Activated CD4-positive, alpha-beta T cell treated with anti-CD3 and anti-CD28 coated beads for 48 hours (primary cell): ENCODE data around the gene PHLPP1.

Experiments
- DNase-seq: peaks from one replicate; pipeline ENCODE4 v3.0.0-alpha.2; 2020

Gene PHLPP1

DNA sequence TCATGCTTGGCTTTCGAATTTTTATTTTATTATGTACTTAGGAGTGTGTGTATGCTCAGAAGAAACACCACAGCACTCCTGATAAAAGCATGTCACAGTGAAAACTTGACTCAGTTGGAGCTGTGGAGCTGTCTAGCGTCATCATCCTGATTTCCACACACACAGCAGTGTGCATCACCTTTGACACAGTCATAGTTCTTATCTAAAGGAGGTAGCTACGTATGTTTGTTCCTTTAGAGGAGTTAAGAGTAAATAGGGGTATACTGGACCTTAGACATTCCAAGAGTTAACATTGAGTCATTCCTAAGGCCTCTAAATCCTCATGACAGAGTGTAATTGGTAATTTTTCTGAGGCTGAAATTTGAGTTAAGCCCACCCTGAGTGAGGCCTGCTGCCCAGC is 96.9 kb downstream of the PHLPP1 start:
- DNase-seq: no peak

DNA sequence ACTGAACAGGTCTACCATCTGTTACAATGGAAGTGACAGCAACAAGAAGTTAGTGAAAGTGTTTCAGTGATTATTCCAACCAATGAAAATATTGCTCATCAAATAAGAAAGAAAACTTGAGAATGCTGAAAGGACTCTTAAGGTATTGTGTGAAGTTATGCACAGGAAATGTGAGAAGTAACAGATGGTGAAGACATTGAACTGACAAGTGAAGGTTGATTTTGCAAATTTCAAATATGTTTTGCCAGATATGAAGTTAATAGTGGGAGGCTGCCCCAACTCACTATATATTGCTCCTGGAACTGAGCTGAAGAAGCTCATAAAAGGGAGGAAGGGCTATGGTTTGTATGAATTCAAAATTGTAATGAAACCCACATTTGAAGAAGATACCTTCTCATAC is 97.5 kb downstream of the PHLPP1 start:
- no peak for DNase-seq

DNA sequence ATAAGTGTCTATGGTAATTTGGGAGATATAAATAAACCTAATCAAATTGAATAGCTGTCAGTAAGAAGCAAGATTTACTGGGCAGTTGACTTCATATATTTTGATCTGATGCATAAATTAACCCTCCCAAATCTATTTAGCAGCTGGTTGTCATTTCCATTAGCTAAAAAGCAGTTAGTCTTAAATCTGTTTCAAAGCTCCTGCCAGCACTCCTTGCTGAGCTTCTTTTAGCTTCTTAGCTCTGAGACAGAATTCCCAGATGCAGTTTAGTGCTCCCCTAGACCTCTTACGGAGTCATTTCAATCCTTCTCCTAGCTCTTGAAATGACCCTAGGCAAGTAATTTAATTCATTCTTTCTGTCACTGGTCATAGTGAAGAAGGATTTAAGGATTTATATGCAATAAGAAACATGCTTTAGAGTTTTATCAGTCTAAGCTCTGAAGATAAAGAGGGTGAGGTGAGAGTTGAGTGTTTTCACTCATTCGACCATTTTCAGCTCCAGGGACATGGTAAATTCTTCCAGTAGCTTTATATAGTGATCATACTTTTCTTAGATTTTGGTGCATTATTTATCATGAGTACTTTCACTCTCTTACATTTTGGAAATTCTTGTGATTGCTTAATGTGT is 98.9 kb downstream of the PHLPP1 start:
- no peak for DNase-seq

DNA sequence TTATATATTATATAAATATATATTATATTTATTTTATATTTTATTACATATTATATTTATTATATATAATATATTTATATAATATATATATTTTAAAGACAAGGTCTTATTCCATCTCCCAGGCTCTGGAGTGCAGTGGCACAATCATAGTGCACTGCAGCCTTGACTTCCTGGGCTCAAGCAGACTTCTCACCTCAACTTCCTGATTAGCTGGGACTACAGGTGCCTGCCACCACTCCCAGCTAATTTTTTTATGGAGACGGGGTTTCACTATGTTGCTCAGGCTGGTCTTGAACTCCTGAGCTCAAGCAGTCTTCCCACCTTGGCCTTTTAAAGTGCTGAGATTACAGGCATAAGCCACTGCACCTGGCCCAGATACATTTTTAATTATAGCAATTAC is 110.0 kb downstream of the PHLPP1 start:
- DNase-seq: no peak

DNA sequence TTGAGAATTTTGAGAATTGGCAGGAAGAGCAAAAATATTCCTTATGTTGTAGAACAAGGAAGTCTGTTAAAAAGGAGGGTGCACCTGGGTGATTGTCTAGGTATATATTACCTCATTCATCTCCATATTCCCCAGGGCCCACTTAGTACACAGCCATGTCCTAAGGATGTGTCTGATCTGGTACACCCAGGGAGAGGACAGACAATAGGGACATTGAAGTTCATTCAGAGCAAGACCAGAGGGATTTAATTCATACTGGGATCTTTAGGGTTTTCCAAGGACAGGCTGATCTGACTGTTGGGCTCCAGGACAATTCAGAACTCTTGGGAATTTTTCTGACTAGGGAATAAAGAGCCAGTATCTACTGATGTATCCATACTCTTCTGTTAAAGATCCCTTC is 112.1 kb downstream of the PHLPP1 start:
- no peak for DNase-seq

DNA sequence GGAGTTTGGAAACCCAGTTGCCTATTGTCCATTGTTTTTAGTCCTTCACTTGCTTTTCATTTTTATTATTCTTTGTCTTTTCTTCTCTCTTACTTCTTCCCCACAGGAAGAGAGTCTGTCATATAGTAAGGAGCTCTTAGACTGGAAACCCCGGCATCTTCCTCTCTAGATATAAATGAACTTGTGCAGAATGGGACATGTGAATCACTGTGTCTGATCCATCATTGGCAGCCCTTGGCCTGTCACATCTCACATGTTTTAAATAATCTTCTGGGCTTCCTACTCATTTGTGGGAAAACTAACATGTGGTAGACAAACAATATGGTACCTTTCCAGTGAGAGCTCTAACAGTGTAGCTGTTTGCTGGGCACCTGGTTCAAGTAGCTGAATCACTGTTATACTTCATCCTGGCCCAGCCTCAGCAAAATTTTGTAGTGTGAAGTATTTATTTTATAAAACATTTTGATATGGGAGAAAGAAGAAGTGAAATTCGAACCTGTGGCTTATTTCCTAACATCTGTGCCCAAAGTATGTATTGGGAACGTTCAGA is 112.8 kb downstream of the PHLPP1 start:
- no peak for DNase-seq

DNA sequence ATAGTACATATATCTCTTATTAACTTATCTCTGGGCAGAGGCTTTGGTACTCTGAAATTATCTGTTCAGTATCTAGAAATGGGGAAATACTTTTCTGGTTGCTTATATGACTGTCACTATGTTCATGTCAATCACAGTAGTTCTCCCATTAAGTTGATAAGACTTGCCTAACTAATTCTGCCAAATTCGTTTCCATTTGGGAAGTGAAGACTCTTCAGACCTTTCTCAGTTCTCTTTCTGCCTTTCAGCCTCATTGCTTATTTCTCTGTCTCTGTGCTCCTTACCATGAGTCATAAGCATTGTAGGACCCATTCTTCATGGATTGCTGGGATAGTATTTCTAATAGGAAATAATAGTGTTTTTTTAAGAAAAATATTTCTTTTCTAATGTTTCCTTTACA is 113.5 kb downstream of the PHLPP1 start:
- no peak for DNase-seq

DNA sequence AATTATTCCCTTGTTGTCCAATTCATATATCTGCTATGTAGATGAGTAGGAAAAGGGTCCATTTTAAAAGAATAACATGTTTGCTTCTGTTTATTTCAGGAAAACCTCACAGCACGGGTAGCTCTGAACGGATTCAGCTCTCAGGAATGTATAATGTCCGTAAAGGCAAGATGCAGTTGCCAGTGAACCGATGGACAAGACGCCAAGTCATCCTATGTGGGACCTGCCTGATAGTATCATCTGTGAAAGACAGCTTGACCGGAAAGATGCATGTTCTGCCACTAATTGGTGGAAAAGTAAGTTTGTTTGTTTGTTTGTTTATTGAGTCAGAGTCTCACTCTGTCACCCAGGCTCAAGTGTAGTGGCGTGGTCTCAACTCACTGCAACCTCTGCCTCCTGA is 114.6 kb downstream of the PHLPP1 start:
- no peak for DNase-seq

DNA sequence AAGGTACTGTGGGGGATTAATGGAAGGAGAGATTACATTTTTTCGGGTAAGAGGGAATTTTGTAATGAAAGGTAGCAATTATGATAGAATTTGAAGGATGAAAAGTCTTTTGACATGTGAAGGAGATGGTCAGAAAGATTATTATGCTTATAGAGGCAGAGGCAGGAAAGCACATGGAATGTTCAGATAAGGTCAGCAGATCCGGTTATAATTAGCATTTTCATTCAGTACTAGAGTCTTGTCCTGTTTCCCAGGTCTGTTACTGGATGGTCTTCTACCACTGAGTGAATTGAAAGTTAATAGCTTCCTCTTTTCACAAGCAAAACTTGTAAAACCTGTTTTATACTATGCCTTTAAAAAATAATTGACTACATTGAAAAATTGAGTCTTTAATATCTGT is 116.9 kb downstream of the PHLPP1 start:
- no peak for DNase-seq

DNA sequence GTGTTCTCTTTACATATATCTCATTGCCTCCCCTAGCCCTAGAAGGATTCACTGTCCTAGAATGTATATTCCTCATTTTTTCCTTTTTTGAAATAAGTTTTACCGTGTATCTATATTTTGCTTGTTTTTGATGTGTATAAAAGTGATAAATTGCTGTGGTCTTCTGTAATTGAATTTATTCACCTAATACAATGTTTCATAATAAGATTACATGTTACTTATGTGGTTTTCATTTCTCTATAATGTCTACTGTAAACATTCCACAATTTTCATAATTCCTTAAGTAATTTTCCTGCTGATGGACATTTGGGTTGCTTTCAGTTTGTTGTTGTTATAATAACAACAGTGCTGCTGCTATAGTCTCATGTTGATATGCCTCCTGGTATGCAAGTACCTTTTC is 118.2 kb downstream of the PHLPP1 start:
- no peak for DNase-seq

DNA sequence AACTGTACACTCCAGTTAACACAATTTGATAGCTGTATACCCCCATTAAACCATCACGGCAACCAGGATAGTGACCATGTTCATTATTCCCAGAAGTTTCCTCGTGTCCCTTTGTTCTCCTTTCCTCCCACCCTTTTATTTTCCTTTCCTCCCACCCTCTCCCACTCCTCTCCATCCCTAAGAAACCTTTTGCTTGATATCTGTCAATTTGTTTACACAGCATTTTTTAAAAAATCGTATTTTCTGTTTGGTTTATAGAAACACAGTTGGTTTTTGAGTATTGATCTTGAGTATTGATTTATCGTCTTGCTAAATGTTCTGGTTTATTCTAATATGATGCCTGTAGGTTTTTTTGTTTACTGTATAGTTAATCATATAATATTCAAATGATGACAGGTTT is 119.4 kb downstream of the PHLPP1 start:
- no peak for DNase-seq

DNA sequence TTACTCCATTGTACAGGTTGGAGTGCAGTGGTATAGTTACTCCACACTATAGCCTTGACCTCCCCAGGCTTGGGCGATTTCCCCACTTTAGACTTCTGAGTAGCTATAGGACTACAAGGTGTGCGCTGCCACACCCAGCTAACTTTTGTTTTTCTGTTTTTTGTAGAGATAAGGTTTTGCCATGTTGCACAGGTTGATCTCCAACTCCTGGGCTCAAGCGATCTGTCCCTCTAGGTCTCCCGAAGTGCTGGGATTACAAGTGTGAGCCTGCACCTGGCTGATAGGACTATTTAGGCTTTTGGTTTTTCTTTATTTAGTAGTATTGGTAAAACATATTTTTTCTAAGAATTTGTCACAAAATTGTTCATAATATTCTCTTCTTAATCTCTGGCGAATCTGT is 121.7 kb downstream of the PHLPP1 start:
- no peak for DNase-seq

DNA sequence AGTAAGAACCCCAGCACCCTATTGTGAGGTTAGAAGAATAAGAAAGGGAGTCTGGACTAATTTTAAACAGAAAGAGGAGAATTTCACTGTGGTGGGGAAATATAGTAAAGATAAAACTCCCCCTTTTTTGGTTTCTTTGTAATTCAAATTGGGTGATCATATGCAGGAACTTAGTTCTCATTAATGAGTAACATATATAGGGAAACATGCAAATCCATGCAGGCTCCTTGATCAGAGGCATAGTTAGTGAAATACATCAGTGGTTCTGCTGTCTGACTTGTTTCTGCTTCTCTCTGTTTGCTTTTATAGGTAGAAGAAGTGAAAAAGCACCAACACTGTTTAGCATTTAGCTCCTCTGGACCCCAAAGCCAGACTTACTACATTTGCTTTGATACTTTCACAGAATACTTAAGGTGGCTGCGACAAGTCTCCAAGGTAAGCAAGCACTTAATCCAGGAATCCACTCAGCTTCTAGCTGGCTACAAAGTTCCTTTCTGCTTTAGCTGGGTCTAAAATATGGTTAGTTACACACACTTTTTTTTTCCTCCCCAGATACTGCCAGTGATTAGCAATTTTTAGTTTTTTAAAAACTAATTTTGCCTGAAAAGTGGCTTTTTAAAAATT is 123.2 kb downstream of the PHLPP1 start:
- DNase-seq: no peak

DNA sequence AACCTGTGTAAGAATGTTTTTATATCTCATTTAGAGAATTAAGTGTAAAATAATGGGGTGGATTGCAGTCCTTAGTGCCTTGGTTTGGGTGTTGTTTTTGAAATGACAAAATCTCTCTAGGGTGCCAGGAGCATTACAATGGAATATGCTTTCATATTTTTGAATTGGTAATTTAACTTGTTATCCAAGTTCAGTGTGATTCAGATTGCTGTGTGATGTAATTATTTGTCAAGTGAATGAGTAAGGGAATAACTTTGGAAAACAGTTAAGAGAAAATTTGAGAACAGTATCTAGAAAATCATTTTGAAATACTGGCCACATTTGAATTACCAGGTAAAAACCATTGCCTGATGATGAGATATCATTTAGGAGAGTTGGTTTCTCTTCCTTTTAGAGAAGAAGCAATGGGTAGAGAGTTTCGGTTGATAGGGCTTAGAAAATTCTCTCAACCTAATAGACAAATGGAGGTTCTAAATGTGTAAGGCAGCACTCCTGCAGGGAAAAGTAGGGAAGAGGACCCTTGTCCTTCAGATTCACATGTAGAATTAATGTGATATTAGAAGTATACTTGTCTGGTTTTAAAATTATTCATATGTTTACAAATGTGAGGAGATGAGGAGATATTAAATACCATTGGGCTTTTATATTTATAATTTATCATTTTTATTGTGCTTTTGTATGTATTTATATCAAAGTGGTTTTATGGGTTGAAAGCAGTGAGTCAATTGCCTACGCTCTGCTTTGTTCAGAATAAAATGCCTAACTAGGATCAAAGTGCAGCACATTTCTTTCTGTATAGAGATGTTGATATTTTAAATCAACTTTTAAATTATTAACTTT is 124.8 kb downstream of the PHLPP1 start:
- no peak for DNase-seq

DNA sequence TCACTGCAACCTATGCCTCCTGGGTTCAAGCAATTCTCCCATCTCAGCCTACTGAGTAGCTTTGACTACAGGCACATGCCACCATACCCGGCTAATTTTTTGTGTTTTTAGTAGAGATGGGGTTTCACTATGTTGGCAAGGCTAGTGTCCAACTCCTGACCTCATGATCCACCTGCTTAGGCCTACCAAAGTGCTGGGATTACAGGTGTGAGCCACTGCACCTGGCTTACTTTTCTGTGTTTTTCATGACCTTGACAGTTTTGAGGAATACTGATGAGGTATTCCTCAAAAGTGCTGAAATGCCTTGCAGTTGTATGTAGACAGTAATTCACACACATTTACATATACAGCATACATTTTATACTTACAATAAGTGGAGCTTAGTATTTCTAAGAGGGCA is 126.1 kb downstream of the PHLPP1 start:
- no peak for DNase-seq

DNA sequence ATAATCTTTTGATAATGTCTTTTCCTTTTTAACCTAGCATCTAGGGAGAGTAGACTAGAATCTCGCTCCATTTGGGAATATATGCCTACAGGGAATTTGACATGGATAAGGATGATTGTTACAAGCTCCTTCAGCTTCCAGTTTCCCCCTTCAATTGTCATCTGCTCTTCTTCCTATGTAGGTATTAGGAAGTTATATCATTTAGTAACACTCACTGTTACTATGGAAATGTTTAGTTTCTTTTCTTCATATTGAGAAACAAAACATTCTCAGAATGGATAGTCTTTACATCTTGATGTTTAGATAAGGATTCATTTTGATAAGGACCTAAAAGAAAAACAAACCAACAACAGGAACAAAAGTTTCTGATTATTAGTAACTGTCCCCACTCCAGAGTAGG is 127.6 kb downstream of the PHLPP1 start:
- no peak for DNase-seq

DNA sequence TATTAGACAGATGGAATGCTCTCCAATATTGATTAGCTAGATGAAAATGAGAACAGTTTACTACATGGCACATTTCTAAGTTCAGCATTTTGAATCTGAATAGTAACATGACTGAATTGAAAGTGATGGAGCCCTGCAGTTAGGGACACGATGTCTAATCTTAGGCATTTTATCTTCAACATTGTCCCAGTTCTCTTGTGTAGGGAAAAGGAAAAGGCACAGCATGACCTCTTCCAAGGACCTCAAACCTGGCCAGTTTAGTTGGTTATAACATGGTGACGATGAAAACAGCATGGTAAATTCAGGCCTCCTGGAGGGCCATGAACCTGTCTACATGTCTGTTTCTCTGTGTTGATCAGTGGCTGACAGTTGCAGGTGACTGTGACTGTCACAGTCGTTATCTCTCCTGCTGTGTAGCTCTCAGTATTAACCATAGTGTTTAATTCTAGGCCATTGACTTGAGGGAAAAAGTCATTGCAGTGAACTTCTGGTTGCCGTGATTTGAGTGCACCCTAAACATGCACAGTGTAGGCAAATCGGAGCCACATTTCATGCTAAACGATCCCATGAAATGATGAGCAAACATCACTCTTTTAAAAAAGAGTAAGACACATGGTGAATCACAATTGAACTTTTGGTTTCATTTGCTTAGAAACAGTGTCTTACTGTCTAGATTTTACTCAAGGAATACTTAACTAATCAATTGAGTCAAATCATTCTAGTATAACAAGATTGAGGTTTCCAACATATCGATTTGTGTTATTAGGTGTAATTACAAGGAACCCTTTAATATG is 129.7 kb downstream of the PHLPP1 start:
- peak; percentile 54 for DNase-seq

DNA sequence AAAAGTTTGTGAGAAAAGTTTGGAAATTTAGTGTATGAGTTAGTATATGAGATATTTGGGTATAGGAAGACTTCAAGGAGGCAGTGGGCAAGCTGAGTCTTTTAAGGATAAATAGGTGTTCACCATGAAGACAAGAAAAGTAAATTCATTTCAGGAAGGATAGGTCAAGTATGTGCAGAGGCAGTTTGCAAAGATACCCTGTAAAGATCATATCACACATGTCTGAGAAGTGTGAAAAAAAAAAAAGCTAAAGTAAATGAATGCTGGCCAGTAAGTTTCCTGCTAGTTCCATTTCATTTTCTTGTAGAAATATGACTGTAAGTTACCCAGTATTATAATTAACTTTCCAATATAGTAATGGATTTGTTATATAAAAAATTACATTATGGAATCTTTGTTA is 131.0 kb downstream of the PHLPP1 start:
- no peak for DNase-seq

DNA sequence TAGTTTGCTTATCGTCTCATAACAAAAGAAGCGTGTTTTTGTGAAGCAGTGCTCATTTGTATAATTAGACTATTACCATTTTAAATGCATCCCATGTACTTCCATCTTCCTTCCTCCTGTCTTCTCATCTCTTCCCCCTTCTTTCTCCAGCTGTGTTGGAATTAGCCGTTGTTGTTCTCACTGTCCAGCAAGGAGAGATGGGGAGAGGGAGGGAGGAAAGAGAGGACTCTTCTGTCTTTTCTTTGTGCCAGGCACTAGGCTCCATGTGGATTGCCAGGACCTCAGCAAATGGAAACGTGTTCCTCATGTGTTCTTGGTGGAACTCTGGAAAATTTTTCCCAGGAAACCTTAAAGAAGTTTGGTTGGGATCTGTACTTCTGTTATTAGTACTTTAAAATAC is 131.7 kb downstream of the PHLPP1 start:
- no peak for DNase-seq

DNA sequence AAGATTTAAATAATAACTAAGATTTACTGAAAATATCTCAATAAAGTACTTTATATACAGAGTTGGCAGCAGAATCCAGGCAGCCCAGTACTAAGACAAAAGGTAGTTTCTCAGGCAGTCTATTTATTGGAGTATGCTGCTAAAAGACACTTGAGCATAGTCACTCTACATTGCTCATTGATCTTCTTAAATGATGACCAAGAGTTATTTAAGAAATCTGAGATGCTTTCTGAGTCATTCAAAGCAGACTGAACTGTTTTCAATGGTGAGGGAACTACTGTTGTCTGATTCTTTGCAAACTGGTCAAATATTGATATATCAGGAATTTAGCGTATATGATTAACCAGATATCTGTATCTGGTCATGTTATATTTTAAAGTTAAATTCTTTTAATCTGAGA is 133.6 kb downstream of the PHLPP1 start:
- no peak for DNase-seq

DNA sequence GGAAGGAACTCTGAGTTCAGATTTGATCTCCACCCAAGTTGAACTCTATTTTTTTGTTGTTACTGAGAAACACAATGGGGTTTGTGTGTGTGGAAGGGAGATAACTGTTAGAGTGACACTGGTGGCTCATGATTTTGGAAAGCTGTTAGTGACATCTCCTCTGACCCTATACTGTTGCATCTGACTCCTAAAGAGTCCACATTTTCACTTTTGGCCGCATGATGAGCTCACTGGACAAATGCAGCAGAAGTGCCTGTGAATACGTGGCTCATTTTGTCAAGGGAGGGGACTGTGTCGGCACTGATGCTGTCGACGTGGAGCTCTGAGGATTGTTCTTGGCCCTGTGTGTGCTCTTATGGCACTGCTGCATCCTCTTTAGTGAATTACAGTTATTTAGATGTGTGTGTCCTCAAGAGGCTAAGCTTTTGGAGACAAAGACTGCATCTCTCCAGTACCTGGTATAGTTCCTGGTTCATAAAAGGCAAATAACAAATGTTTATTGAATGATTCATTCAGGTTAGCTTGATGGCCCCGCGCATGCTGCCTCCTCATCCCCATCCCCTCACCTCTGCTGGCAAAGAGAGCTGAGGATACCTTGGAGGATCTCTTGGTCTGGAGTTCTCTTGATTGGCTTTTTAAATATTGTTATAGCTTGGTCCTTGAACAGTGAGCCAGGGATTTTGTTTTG is 135.4 kb downstream of the PHLPP1 start:
- no peak for DNase-seq

DNA sequence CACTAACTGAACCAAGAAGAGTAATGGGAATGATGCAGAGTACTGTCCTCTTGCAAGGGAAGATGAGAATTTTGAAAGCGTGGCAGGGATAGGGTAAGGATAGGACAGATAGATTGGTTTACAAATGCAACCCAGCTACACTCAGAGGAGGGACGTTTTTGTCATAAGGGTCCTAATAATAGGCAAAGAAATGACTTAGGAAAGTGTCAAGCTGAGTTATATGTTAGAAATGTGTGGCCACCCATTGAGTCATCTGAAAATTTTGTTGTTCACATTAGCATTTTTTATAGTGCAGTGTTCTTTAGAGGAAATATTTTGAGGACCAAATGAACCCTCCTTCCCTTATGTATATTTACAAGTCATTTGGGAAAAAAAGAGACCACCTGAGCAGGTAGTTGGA is 137.5 kb downstream of the PHLPP1 start:
- no peak for DNase-seq

DNA sequence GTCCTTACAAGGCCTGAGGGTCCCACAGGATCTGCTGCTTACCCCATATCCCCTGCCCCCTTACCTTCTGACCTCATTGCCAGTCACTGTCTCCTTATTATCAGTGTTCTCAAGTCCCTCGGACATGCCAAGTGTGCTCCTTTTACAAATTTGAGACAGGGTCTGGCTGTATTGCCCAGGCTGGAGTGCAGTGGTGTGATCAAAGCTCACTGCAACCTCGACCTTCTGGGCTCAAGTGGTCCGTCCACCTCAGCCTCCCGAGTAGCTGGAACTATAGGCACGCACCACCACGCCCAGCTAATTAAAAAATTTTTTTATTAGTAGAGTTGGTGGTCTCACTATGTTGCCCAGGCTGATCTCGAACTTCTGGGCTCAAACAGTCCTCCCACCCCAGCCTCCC is 141.0 kb downstream of the PHLPP1 start:
- no peak for DNase-seq
